Parathyroid adenoma (tissue), 2 donors: Measurements from ENCODE around the gene METTL9.
A peak's percentile ranks its signal among the peaks of the same experiment; 100 is the strongest.
"Not testable (repeated sequence)": the region's sequence is repeated elsewhere in the genome, so short reads cannot be mapped to it uniquely, and the experiment has no call there.

ENCODE experiments used
- H2AFZ ChIP-seq: fragments of 300-600 bp; sonication (generic); one replicate; pipeline ENCODE4 v1.7.0; 2017; ENCODE audit warnings: antibody characterized with exemption, mild to moderate bottlenecking
- H3K27ac ChIP-seq: fragments of 300-600 bp; sonication (generic); one replicate; pipeline ENCODE4 v1.7.0; 2017
- H3K27me3 ChIP-seq: fragments of 300-600 bp; sonication (generic); one replicate; pipeline ENCODE4 v1.7.0; 2017; ENCODE audit warnings: low read length; ENCODE audit not compliant: control insufficient read depth, insufficient read depth
- H3K36me3 ChIP-seq: fragments of 300-600 bp; sonication (generic); one replicate; pipeline ENCODE4 v1.7.0; 2017; ENCODE audit warnings: low read length; ENCODE audit not compliant: control insufficient read depth, insufficient read depth
- H3K4me1 ChIP-seq: fragments of 300-600 bp; sonication (generic); one replicate; pipeline ENCODE4 v1.7.0; 2017; ENCODE audit warnings: control low read depth
- H3K4me2 ChIP-seq: fragments of 300-600 bp; sonication (generic); one replicate; pipeline ENCODE4 v1.7.0; 2017; ENCODE audit warnings: low read length
- H3K4me3 ChIP-seq: fragments of 300-600 bp; sonication (generic); one replicate; pipeline ENCODE4 v1.7.0; 2017; ENCODE audit warnings: low read depth, low read length
- H3K79me2 ChIP-seq: fragments of 300-600 bp; sonication (generic); one replicate; pipeline ENCODE4 v1.7.0; 2017; ENCODE audit warnings: control low read depth
- H3K9ac ChIP-seq: fragments of 300-600 bp; sonication (generic); one replicate; pipeline ENCODE4 v1.7.0; 2017; ENCODE audit warnings: mild to moderate bottlenecking
- H3K9me3 ChIP-seq: fragments of 300-600 bp; sonication (generic); one replicate; pipeline ENCODE4 v1.7.0; 2017; ENCODE audit warnings: low read length; ENCODE audit not compliant: control insufficient read depth
- TF ChIP-seq, protein P1 (sequence below): fragments of 300-600 bp; sonication (generic); IDR thresholded peaks from one replicate; pipeline ENCODE4 v1.7.0; 2017; ENCODE audit warnings: antibody characterized with exemption, mild to moderate bottlenecking
- donor health status: primary hyperparathyroidism.

Gene METTL9

GRCh38 chr16:21580807-21581206 is 18.6 kb upstream of the METTL9 start:
- Histone ChIP-seq H3K4me3 (no peak overlapping the region), H3K79me2 (no peaks in the 10 kb centered on the region), H3K27ac (no peak overlapping the region), H3K36me3 (no peaks in the 10 kb centered on the region), H3K4me1 (no peaks in the 10 kb centered on the region), H3K27me3 (no peaks in the 10 kb centered on the region), H3K9me3 (no peaks in the 10 kb centered on the region), H3K9ac (no peak overlapping the region), H2AFZ (no peak overlapping the region), H3K4me2 (no peak overlapping the region)
- TF ChIP-seq, protein P1, sequence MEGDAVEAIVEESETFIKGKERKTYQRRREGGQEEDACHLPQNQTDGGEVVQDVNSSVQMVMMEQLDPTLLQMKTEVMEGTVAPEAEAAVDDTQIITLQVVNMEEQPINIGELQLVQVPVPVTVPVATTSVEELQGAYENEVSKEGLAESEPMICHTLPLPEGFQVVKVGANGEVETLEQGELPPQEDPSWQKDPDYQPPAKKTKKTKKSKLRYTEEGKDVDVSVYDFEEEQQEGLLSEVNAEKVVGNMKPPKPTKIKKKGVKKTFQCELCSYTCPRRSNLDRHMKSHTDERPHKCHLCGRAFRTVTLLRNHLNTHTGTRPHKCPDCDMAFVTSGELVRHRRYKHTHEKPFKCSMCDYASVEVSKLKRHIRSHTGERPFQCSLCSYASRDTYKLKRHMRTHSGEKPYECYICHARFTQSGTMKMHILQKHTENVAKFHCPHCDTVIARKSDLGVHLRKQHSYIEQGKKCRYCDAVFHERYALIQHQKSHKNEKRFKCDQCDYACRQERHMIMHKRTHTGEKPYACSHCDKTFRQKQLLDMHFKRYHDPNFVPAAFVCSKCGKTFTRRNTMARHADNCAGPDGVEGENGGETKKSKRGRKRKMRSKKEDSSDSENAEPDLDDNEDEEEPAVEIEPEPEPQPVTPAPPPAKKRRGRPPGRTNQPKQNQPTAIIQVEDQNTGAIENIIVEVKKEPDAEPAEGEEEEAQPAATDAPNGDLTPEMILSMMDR = no peak

DNA sequence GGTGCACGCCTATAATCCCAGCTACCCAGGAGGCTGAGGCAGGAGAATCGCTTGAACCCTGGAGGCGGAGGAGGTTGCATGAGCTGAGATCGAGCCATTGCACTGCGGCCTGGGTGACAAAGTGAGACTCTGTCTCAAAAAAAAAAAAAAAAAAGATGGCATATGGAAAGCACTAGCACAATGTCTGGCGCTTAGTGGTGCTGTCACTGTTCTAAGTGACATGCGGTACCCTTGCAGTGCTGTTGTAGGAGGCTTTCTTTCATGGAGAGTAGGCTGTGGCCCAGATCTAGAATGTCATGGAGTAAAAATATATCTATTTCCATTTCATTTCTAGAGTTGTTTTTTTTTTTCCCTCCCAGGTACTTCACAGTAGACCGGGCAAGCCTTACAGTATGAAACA is 14.6 kb upstream of the METTL9 start:
- TF ChIP-seq, protein P1 = no peak

GRCh38 chr16:21588593-21588992 is 10.8 kb upstream of the METTL9 start:
- H2AFZ ChIP-seq, H3K4me3 ChIP-seq, H3K9me3 ChIP-seq, H3K27ac ChIP-seq, H3K27me3 ChIP-seq, H3K36me3 ChIP-seq, H3K4me1 ChIP-seq, H3K79me2 ChIP-seq, H3K9ac ChIP-seq, H3K4me2 ChIP-seq: not testable (repeated sequence)

More for the DNA sequence above, 14.6 kb upstream of the METTL9 start:
- H3K4me1 ChIP-seq = no peaks in the 10 kb centered on the region
- no peaks in the 10 kb centered on the region for H3K79me2 ChIP-seq
- no peaks in the 10 kb centered on the region for H3K9me3 ChIP-seq
- no peak overlapping the region for H3K9ac ChIP-seq
- no peaks in the 10 kb centered on the region for H3K27me3 ChIP-seq
- no peak overlapping the region for H3K4me3 ChIP-seq
- no peak overlapping the region for H3K4me2 ChIP-seq
- no peak overlapping the region for H2AFZ ChIP-seq
- H3K36me3 ChIP-seq = no peaks in the 10 kb centered on the region
- H3K27ac ChIP-seq = no peak overlapping the region

DNA sequence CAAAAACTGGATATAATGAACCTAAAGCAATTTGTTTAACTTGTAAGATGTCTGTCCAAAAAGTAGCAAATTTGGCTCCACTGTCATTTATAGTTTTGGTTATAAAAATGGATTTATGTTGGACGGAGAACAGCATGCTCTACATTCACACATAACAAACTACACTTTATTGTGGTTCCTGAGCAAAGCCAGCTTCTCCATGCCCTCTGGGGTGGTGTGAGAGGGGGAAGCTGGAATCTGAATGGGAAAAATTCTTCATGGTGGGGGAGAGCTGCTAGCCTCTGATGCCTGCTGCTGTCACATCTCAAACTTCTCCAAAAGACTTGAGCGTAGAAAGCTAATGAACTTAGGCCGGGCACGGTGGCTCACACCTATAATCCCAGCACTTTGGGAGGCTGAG is 9.8 kb upstream of the METTL9 start:
- no peaks in the 10 kb centered on the region for H3K27me3 ChIP-seq
- no peaks in the 10 kb centered on the region for H3K79me2 ChIP-seq
- no peaks in the 10 kb centered on the region for H3K9me3 ChIP-seq
- TF ChIP-seq, protein P1 = no peak
- peaks cover 7% of the 10 kb centered on the region for H3K4me1 ChIP-seq
- peak overlapping the region; percentile 16 for H2AFZ ChIP-seq
- H3K36me3 ChIP-seq = no peaks in the 10 kb centered on the region
- H3K4me3 ChIP-seq = no peak overlapping the region
- H3K9ac ChIP-seq = no peak overlapping the region
- no peak overlapping the region for H3K4me2 ChIP-seq
- no peak overlapping the region for H3K27ac ChIP-seq

- TF ChIP-seq, protein P1 = no peak
- no peak overlapping the region for H2AFZ ChIP-seq
- H3K4me1 ChIP-seq = peaks cover 7% of the 10 kb centered on the region
- H3K9ac ChIP-seq = no peak overlapping the region
- H3K9me3 ChIP-seq = no peaks in the 10 kb centered on the region
- H3K79me2 ChIP-seq = no peaks in the 10 kb centered on the region
- no peak overlapping the region for H3K27ac ChIP-seq
- no peak overlapping the region for H3K4me3 ChIP-seq
- H3K4me2 ChIP-seq = no peak overlapping the region
- H3K27me3 ChIP-seq = no peaks in the 10 kb centered on the region
- H3K36me3 ChIP-seq = no peaks in the 10 kb centered on the region
Observed at GRCh38 chr16:21590287-21590686, 9.1 kb upstream of the METTL9 start.
